ENCODE results near the gene TRIM29.
"Not testable (repeated sequence)": the region's sequence is repeated elsewhere in the genome, so short reads cannot be mapped to it uniquely, and the experiment has no call there.

The TRIM29 gene

GRCh38 chr11:120137611-120138521 lies at the start of gene TRIM29:
Gene TRIM29, minus strand, starts transcription at chr11:120138113. Its CDS starts 82 bp downstream, at chr11:120138031.
- DNase-seq: no peak

- DNase-seq: no peak
Observed at GRCh38 chr11:120186774-120187591, 49.1 kb upstream of the TRIM29 start.

GRCh38 chr11:120186456-120186773 lies 48.5 kb upstream of the TRIM29 start:
- DNase-seq: no peak

GRCh38 chr11:120185706-120186455 lies 48.0 kb upstream of the TRIM29 start:
- no peak for DNase-seq

- no peak for DNase-seq
Observed at GRCh38 chr11:120184946-120185705, 47.2 kb upstream of the TRIM29 start.

- no peak for DNase-seq
Observed at GRCh38 chr11:120184371-120184945, 46.5 kb upstream of the TRIM29 start.

- DNase-seq: no peak
Observed at GRCh38 chr11:120183701-120184141, 45.8 kb upstream of the TRIM29 start.

- DNase-seq: no peak
Observed at GRCh38 chr11:120182790-120183491, 45.0 kb upstream of the TRIM29 start.

GRCh38 chr11:120182372-120182771 lies 44.5 kb upstream of the TRIM29 start:
- no peak for DNase-seq

GRCh38 chr11:120181376-120181975 lies 43.6 kb upstream of the TRIM29 start:
- DNase-seq: no peak

GRCh38 chr11:120180551-120181232 lies 42.8 kb upstream of the TRIM29 start:
- DNase-seq: no peak

- DNase-seq: not testable (repeated sequence)
Observed at GRCh38 chr11:120180063-120180462, 42.1 kb upstream of the TRIM29 start.

- no peak for DNase-seq
Observed at GRCh38 chr11:120179057-120179672, 41.3 kb upstream of the TRIM29 start.

- DNase-seq: no peak
Observed at GRCh38 chr11:120178561-120179056, 40.7 kb upstream of the TRIM29 start.

- no peak for DNase-seq
Observed at GRCh38 chr11:120174866-120175265, 37.0 kb upstream of the TRIM29 start.

- DNase-seq: no peak
Observed at GRCh38 chr11:120173807-120174206, 35.9 kb upstream of the TRIM29 start.

- no peak for DNase-seq
Observed at GRCh38 chr11:120173019-120173705, 35.2 kb upstream of the TRIM29 start.

- DNase-seq: peak; percentile 47
Observed at GRCh38 chr11:120172054-120172911, 34.4 kb upstream of the TRIM29 start.
